Stimulated activated CD4-positive, alpha-beta T cell treated with anti-CD3 and anti-CD28 coated beads, Interleukin-2, amount 100 ng/mL, for 24 hours (primary cell): ENCODE data around the gene PAX5.

ENCODE experiments used
- DNase-seq, 2 donors: peaks; one replicate each; pipeline ENCODE4 v3.0.0-alpha.2; 2020

The PAX5 gene

GRCh38 chr9:36793277-36793676 lies 240.8 kb downstream of the PAX5 start:
- peak in 1 of 2 donors; percentile 17 for DNase-seq

GRCh38 chr9:36791222-36791950 lies 242.7 kb downstream of the PAX5 start:
- DNase-seq = no peak

- no peak for DNase-seq
These were observed 244.2 kb downstream of the PAX5 start for GRCh38 chr9:36789886-36790285.

- DNase-seq = no peak
These were observed 245.5 kb downstream of the PAX5 start for GRCh38 chr9:36788534-36788933.

- DNase-seq = no peak
These were observed 246.4 kb downstream of the PAX5 start for GRCh38 chr9:36787709-36788108.
